ENCODE data around the gene MYO1A. TPM values are rescaled to one million over a fixed set of nuclear protein-coding genes. Genes with fewer than 3 reads are reported as not detected.
"Not testable (repeated sequence)": the region's sequence is repeated elsewhere in the genome, so short reads cannot be mapped to it uniquely, and the experiment has no call there.

Gene MYO1A
- total RNA-seq, 2 donors from 2014 or later = 2.1 to 5.1 TPM

DNA sequence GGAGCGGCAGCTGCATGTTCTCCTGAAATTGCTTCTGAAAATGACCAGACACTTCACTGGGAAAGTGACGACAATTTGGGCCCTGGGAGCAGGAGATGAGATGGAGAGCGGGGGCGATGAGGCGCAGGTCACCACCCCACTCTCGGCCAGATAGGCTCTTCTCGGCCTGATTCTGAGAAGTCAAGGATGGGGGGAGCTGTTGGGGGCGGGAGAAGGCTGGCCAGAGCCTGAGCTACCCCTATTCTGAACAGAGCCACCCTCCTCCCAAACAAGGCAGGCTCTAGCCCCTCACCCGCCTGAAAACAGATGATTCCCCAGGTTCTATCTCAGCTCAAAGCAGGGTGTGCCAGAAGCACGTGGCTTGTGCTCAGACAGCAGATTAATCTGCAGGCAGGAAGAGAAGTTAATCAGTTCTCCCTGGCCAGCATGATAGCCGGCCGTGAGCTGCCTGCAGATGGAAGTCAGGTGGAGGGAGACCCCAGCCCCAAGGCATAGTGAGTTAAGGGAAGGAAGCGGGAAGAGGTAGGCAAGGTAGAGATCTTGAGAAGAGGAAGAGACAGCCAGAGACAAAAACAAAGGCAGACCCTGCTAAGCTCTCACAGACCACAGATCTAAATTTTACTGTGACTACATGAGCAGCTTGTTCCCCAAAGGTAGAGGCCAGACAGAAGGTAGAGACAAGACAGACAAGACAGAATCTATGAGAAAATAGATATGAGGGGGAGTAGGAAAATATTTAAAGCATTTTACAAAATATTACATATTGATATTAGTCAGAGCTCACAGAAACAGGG lies 22.7 kb downstream of the MYO1A start:
- Mint-ChIP-seq H3K9me3 (no peaks in the 10 kb centered on the region), H3K4me3 (peak overlapping the region; percentile 7), H3K4me1 (peaks cover 16% of the 10 kb centered on the region), H3K27me3 (no peaks in the 10 kb centered on the region), H3K36me3 (ENCODE audit: low read depth) (no peaks in the 10 kb centered on the region), H3K27ac (peak overlapping the region; percentile 79)
- peak; percentile 25 for ATAC-seq (replicated peaks)

DNA sequence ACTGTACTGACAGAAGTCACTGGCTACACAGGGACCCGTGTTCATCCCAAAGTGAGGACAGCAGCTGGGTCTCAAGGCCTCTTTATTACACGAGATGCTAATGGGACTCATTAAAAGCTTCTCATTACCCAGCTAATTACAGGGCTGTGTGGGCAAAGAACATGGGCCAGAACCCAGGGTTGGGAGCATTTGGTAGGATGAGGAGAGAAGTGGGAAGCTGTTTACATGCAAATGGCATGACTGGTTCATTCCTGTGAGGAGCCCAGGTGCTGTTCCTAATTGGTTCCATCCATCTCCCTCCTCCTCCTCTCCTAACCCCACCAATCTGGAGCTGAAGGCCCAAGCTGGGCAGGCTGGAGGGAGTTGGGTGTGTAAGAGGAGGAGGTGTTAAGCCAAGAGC lies 24.7 kb downstream of the MYO1A start:
- Mint-ChIP-seq H3K27me3 (no peaks in the 10 kb centered on the region), H3K4me3 (no peak overlapping the region), H3K27ac (no peak overlapping the region), H3K4me1 (peaks cover 9% of the 10 kb centered on the region), H3K9me3 (no peaks in the 10 kb centered on the region), H3K36me3 (ENCODE audit: low read depth) (no peaks in the 10 kb centered on the region)
- ATAC-seq (replicated peaks) = no peak

DNA sequence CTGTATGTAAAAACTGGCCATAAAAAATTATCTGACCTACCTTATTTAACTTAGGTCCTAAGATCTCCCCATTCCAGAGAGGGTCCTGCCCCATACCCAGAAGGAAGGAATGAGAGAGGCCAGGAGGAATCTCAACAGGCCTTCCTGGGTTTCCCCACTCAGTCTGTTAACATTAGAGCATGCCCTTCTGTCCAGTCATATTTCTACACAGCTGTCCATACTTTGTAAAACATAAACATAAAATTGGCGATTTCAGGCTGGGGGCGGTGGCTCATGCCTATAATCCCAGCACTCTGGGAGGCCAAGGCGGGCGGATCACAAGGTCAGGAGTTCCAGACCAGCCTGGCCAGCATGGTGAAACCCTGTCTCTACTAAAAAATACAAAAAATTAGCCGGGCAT lies 27.6 kb downstream of the MYO1A start:
- not testable (repeated sequence) for H3K27me3 Mint-ChIP-seq; H3K27ac Mint-ChIP-seq; H3K4me3 Mint-ChIP-seq; H3K36me3 Mint-ChIP-seq (ENCODE audit: low read depth); ATAC-seq (replicated peaks); H3K9me3 Mint-ChIP-seq; H3K4me1 Mint-ChIP-seq

DNA sequence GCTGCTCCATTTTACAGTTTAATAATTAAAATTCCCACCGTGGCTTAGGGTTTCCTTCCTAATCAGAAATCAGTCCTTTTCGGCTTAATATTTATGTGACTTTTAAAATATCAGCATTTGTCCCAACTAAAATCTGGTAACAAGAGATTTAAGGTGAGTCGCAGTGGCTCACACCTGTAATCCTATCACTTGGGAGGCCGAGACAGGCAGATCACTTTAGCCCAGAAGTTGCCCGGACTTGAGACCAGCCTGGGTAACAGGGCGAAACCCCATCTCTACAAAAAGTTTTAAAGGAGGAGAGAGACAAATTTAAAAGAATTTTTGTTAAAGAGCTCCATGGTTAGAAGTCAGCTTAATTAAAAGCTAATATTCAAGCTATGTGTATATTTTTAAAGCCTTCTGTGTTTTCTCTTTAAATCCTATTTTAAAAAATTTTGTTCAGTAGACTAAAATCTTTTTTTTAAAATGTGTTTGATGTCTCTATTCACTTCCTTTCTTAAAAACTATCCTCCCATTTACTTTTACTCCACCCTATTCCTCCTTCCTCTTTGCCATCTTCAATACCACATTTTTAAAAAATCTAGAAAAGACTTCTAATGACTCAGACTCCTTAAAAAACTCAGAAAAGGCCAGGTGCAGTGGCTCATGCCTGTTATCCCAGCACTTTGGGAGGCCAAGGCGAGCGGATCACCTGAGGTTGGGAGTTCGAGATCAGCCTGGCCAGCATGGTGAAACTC lies 29.8 kb downstream of the MYO1A start:
- no peak for ATAC-seq (replicated peaks)
- Mint-ChIP-seq H3K27ac (no peak overlapping the region), H3K9me3 (no peaks in the 10 kb centered on the region), H3K36me3 (ENCODE audit: low read depth) (no peaks in the 10 kb centered on the region), H3K4me3 (no peak overlapping the region), H3K4me1 (no peaks in the 10 kb centered on the region), H3K27me3 (peaks cover 6% of the 10 kb centered on the region)

DNA sequence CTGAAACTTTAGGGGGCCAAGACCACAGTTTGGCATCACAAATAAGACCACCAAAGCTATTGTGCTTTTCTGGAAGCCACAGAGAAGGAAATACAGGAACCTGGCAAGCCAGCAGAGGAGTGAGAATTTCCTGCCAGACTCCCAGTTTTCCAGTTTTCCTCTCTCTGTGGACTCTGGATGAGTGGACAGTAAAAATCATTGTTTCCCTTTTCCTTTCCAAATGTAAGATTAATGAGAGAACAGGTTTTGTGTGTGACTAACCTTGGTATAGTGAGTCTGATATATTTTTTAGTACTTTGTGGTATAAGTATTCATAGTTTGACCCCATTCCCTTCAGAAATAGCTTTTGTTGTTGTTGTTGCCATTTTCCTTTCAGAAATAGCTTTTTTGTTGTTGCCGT lies 31.0 kb downstream of the MYO1A start:
- H3K27ac Mint-ChIP-seq = no peak overlapping the region
- ATAC-seq (replicated peaks) = no peak
- H3K4me1 Mint-ChIP-seq = no peaks in the 10 kb centered on the region
- H3K4me3 Mint-ChIP-seq = no peak overlapping the region
- H3K27me3 Mint-ChIP-seq = peaks cover 15% of the 10 kb centered on the region
- H3K9me3 Mint-ChIP-seq = no peaks in the 10 kb centered on the region
- H3K36me3 Mint-ChIP-seq (ENCODE audit: low read depth) = no peaks in the 10 kb centered on the region

DNA sequence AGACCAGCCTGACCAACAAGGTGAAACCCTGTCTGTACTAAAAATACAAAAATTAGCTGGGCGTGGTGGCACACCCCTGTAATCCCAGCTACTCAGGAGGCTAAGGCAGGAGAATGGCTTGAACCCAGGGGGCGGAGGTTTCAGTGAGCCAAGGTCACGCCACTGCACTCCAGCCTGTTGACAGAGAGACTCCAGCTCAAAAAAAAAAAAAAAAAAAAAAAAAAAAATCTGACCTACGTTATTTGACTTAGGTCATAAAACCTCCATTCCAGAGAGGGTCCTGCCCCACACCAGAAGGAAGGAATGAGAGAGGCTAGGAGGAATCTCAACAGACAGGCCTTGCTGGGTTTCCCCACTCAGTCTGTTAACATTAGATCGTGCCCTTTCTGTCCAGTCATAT lies 31.6 kb downstream of the MYO1A start:
- H3K27ac Mint-ChIP-seq; H3K4me3 Mint-ChIP-seq; ATAC-seq (replicated peaks); H3K4me1 Mint-ChIP-seq; H3K9me3 Mint-ChIP-seq; H3K36me3 Mint-ChIP-seq (ENCODE audit: low read depth): not testable (repeated sequence)
- H3K27me3 Mint-ChIP-seq = peaks cover 19% of the 10 kb centered on the region

DNA sequence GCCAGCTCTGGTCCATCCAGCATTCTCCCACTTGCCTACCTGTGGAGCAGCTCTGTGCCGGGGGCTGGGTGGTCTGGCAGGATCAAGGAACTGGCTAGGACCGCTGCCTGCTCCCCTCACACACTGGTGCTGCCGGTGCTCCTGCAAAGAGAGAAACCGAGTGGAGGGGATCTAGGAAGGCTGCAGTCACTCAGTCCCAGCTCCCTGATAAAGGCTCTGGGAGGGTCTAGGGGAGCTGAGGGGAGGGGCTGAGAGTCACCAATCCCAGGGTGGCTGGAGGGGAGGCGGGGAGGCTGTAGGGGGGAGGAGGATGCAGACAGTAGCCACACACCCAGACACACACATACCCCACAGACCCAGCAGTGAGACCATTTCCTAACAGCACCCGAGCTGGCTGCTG lies 33.6 kb downstream of the MYO1A start, which contains the start of gene TAC3:
Gene TAC3, minus strand, starts transcription at position 182 of the 400 bp plus-strand sequence. CDS start 732 bp downstream, outside the sequence.
- Mint-ChIP-seq H3K36me3 (ENCODE audit: low read depth) (no peaks in the 10 kb centered on the region), H3K27me3 (peaks cover 19% of the 10 kb centered on the region), H3K4me3 (no peak within 1 kb of the TSS), H3K9me3 (no peaks in the 10 kb centered on the region), H3K27ac (no peak within 1 kb of the TSS), H3K4me1 (peaks cover 6% of the 10 kb centered on the region)
- no peak for ATAC-seq (replicated peaks)

DNA sequence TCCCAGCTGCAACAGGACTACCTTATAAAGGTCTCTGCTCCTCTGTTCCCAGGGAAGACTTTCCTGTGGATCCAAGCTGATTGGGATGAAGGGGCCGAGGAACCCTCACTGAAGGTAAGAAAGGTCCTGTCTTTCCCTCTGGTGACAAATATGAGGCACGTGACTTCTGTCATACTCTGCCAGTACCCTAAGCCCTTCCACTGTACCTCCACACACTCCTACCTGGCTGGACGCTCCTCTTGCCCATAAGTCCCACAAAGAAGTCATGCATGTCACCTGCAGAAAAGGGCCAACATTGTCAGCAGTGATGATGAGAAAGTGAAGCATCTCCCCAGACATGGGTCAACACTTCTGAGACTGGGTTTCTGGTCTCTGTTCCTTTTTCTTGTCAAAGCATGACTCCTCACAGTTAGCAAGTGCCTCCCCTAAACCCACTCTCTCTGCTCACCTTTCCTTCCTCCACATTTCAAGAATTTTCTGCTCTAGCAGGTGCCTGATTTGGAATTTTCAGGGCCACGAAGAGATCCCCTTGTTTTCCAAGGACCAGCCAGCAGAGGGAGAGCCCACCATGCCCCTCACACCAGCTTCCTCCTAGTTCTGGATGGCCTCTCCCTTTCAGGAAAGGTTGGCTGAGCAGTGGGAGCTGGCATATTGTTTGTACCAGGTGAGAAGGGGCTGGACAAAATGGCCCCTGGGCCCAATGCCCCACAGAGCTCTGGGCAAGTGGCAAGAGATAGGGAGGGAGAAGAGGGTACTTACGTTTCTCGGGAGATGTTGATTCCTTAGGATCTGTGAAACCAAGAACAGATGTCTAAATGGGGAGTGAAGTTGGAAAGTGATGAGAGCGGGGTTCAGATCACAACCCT lies 37.1 kb downstream of the MYO1A start:
- Mint-ChIP-seq H3K9me3 (no peaks in the 10 kb centered on the region), H3K36me3 (ENCODE audit: low read depth) (no peaks in the 10 kb centered on the region), H3K27ac (no peak overlapping the region), H3K27me3 (peaks cover 19% of the 10 kb centered on the region), H3K4me1 (peaks cover 15% of the 10 kb centered on the region), H3K4me3 (no peak overlapping the region)
- no peak for ATAC-seq (replicated peaks)

DNA sequence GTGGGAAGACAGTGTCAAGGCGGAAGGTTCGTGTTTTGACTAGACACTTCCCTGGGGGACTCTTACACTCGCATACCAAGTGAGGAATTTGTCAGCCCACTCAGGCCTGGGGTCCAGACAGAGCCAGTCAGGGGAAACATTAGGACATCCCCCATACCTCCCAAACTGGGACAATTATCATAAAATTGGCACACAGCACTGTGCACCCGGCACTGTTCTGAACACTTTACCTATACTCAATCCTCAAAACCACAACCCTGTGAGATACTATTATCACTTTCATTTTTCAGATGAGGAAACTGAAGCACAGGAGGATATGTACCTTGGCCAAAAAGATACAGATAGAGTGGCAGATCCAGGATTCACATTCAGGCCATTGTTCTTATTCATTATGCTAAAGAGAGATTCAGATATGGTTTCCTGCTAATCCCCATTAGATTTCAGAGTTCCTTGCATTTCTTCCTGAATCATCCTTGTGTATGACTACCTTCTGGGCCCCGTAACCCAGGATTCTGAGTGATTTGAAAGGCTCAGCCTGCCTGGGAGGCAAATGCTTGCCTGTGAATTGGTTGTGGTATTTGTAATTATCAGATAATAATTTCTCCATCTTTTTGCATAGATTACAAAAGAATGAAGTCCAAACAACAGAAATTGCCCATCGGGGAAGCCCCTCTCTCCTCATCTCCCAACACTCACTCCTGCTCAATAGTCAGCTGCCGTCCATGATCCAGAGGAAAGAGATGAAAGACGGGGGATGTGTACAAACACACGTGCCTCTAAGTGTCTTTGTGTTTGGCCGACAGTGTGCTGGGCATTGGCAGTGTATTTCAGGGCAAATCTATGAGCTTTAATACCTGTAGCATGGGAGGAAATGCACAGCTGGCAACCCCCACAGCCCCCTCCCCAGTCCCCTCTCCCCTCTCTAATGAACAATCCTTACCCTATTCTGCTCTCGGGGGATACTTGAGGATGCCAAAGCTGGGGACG lies 38.2 kb downstream of the MYO1A start:
- peak; percentile 84 for ATAC-seq (replicated peaks)
- Mint-ChIP-seq H3K27ac (peak overlapping the region; percentile 1), H3K4me1 (peaks cover 22% of the 10 kb centered on the region), H3K36me3 (ENCODE audit: low read depth) (no peaks in the 10 kb centered on the region), H3K27me3 (peaks cover 19% of the 10 kb centered on the region), H3K4me3 (peak overlapping the region; percentile 54), H3K9me3 (no peaks in the 10 kb centered on the region)

DNA sequence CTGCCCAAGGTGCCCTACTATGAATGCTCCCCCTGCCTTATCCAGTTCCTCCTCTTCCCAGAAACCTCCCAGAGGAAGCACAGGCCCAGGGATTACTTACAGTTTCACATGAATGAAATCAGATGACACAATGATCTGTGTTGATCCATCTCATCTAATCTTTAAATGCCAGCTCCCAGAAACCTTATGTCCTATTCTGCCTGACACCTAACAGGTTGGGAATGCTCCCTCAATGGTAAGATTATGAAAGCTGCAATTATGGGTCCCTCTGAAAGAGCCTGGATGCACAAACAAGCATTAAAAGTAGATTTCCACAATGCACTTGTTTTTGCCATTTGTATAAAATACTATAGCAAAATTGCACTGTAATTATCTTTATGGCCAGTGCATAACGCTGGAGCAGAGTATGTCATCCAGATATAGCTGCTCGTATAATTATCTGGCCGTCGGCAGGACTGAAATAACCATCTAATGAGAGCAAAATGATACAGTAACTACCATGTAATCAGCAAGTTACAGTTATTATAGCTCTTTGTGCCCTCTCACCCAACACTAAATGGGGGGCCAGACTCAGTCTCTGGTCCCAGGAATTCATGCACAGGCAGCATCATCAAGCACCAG lies 39.2 kb downstream of the MYO1A start:
- H3K27ac Mint-ChIP-seq = no peak overlapping the region
- ATAC-seq (replicated peaks) = no peak
- H3K36me3 Mint-ChIP-seq (ENCODE audit: low read depth) = no peaks in the 10 kb centered on the region
- H3K9me3 Mint-ChIP-seq = no peaks in the 10 kb centered on the region
- H3K4me1 Mint-ChIP-seq = peaks cover 23% of the 10 kb centered on the region
- peaks cover 18% of the 10 kb centered on the region for H3K27me3 Mint-ChIP-seq
- peak overlapping the region; percentile 54 for H3K4me3 Mint-ChIP-seq

DNA sequence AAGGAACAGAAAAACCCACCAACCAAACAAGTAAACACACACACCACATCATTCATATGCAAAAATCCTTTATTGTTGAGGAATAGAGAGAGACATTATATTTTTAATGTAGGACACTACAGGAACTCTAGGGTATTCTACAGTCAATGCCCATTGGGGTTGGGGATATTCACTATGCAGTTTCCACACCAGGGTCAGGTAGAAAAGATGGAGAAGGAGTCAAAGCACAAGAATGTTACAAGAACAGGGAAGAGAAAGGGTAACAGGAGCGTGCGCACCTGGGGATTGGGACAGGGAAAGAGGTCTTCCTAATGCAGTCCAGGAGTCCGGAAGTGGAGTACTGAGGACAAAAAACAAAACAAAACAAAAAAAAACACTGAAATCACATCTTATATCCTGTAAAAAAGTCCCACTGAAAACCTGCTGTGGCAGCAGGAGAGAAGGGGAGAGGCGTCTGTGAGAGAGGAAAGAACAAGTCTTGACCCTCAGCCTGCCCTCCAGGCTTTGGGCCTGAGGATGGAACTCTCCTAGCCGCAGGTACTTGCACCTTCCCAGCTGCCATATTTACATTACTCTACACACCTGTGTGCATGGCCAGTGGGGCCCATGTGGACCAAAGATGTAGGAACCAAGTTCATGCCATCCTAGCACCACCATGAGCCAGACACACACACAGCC lies 39.8 kb downstream of the MYO1A start:
- H3K9me3 Mint-ChIP-seq = no peaks in the 10 kb centered on the region
- H3K4me1 Mint-ChIP-seq = peaks cover 29% of the 10 kb centered on the region
- no peak overlapping the region for H3K27ac Mint-ChIP-seq
- H3K27me3 Mint-ChIP-seq = peaks cover 12% of the 10 kb centered on the region
- H3K36me3 Mint-ChIP-seq (ENCODE audit: low read depth) = no peaks in the 10 kb centered on the region
- ATAC-seq (replicated peaks) = no peak
- no peak overlapping the region for H3K4me3 Mint-ChIP-seq

DNA sequence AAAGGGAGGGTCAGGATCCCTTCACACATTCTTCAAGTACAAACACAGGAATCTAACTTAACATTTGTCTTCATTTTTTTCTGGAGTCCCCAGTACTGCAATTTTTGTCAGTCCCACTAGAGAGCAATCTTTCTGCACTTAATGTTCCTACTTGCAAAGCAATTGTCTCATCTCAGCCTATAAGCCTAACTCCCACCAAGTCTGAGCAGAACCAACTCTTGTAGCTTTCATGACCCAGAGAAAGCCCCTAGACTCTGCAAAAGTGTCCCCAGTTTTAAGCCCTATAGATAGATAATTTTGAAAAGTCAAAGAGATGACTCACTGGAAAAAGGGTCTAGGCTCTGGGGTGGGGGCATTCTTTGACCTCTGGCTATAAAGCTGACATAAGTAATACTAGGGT lies 41.8 kb downstream of the MYO1A start:
- no peak overlapping the region for H3K27ac Mint-ChIP-seq
- H3K27me3 Mint-ChIP-seq = no peaks in the 10 kb centered on the region
- H3K4me1 Mint-ChIP-seq = peaks cover 31% of the 10 kb centered on the region
- peaks cover 13% of the 10 kb centered on the region for H3K36me3 Mint-ChIP-seq (ENCODE audit: low read depth)
- H3K9me3 Mint-ChIP-seq = no peaks in the 10 kb centered on the region
- peak; percentile 18 for ATAC-seq (replicated peaks)
- no peak overlapping the region for H3K4me3 Mint-ChIP-seq
